Subcutaneous abdominal adipose tissue (tissue), 5 donors: ENCODE results near the gene RNF220.

Experiments
- H3K27ac ChIP-seq: one replicate; pipeline ENCODE4 v1.7.0; 2013; ENCODE audit warnings: low read depth, mild to moderate bottlenecking, inconsistent platforms, low read length, moderate library complexity
- H3K27me3 ChIP-seq, 5 donors: one replicate each; pipeline ENCODE4 v1.7.0; 2013; ENCODE audit warnings: low read length in 5 of 5, inconsistent platforms in 1 of 5; ENCODE audit not compliant: control insufficient read depth in 5 of 5, insufficient read depth in 4 of 5
- H3K36me3 ChIP-seq, 5 donors: one replicate each; pipeline ENCODE4 v1.7.0; 2013; ENCODE audit warnings: low read length in 5 of 5; ENCODE audit not compliant: control insufficient read depth in 5 of 5, insufficient read depth in 5 of 5
- H3K4me1 ChIP-seq, 5 donors: one replicate each; pipeline ENCODE4 v1.7.0; 2013; ENCODE audit warnings: low read length in 5 of 5, mild to moderate bottlenecking in 3 of 5, moderate library complexity in 1 of 5; ENCODE audit not compliant: control insufficient read depth in 5 of 5, insufficient read depth in 5 of 5
- H3K4me3 ChIP-seq, 5 donors: one replicate each; pipeline ENCODE4 v1.7.0; 2013; ENCODE audit warnings: low read length in 5 of 5, low read depth in 1 of 5
- H3K9ac ChIP-seq, 5 donors: one replicate each; pipeline ENCODE4 v1.7.0; 2013; ENCODE audit warnings: low read length in 5 of 5, mild to moderate bottlenecking in 4 of 5, moderate library complexity in 3 of 5
- H3K9me3 ChIP-seq, 5 donors: one replicate each; pipeline ENCODE4 v1.7.0; 2013; ENCODE audit warnings: low read length in 5 of 5; ENCODE audit not compliant: control insufficient read depth in 5 of 5
- donor health status: healthy.
- donor health status: healthy.
- donor health status: healthy.
- donor health status: healthy.
- donor health status: healthy.

Gene RNF220

DNA sequence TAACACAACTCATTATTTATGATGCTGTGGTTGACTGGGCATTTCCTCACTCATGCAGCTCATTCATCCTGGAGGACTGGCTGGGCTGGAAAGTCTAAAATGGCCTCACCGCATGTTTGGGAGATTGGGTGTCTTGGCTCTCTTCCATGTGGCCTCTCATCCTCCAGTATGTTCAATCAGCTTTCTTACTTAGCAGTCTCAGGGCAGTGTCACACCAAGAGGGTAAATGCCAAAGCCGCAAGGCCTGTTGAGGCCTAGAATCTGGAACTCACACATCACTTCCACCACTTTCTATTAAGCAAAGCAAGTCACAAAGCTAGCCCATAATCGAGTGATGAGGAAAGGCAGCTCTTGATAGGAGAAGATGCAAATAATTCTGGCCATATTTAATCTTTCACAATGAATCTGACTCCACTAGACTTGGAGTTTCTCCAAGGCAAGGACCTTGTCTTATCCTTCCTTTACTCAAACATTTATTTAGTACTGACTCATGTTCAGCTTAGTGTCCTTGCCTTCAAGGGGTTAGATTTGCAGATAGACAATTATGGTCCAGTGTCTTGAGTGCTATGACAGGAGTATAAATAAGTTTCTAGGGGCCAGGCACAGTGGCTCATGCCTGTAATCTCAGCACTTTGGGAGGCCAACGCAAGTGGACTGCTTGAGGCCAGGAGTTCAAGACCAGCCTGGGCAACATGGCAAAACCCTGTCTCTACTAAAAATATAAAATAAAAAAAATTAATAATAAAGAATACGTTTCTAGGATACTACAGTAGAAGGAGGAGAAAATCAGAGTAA lies 224.1 kb downstream of the RNF220 start:
- Histone ChIP-seq H3K9ac (no peak overlapping the region), H3K27ac (no peak overlapping the region), H3K27me3 (no peaks in the 10 kb centered on the region), H3K36me3 (peaks cover 0 to 12% (median 8%) of the 10 kb centered on the region in 5 donors), H3K4me3 (no peak overlapping the region), H3K4me1 (peaks cover 1 to 26% (median 25%) of the 10 kb centered on the region in 5 donors), H3K9me3 (no peaks in the 10 kb centered on the region)

DNA sequence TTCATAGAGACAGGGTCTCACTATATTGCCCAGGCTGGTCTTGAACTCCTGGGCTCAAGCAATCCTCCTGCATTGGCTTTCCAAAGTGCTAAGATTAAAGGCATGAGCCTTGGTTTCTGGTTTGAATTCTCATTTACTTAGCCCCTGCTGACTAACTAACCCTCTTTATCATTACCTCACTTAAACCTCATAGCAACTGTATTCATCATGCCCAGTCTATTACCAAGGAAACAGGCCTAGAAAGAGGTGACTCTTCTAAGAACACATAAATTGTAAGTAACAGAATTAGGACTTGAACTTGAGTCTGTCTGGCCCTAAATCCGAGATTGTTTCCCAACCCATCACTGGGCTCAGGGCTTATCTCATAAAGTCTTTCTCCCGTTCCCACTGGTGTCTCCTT lies 225.1 kb downstream of the RNF220 start:
- no peak overlapping the region for H3K27ac ChIP-seq
- no peak overlapping the region for H3K4me3 ChIP-seq
- H3K27me3 ChIP-seq: no peaks in the 10 kb centered on the region
- H3K9me3 ChIP-seq: no peaks in the 10 kb centered on the region
- no peak overlapping the region for H3K9ac ChIP-seq
- H3K36me3 ChIP-seq: peaks cover 0 to 21% (median 18%) of the 10 kb centered on the region in 5 donors
- peaks cover 1 to 32% (median 26%) of the 10 kb centered on the region in 5 donors for H3K4me1 ChIP-seq

DNA sequence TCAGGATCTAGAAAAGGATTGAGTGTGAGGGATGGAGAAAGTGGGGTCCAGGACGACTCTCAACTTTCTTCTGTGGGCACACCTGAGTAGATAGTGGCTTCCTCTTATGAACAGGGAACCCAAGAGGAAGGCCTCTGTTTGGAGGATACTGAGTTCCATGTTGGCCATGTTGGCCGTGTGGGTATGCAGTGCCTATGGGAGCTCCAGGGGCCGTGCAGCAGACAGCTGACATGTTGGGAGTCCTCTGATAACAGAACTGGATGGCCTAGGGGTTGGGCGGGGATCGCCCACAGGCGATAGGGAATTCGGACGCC lies 226.2 kb downstream of the RNF220 start:
- H3K36me3 ChIP-seq: peaks cover 0 to 33% (median 30%) of the 10 kb centered on the region in 5 donors
- peaks cover 1 to 34% (median 29%) of the 10 kb centered on the region in 5 donors for H3K4me1 ChIP-seq
- no peaks in the 10 kb centered on the region for H3K9me3 ChIP-seq
- H3K4me3 ChIP-seq: peak overlapping the region; percentile 60 to 81 (median 77)
- no peaks in the 10 kb centered on the region for H3K27me3 ChIP-seq
- H3K27ac ChIP-seq: peak overlapping the region; percentile 85
- H3K9ac ChIP-seq: peak overlapping the region; percentile 81 to 92 (median 85)

DNA sequence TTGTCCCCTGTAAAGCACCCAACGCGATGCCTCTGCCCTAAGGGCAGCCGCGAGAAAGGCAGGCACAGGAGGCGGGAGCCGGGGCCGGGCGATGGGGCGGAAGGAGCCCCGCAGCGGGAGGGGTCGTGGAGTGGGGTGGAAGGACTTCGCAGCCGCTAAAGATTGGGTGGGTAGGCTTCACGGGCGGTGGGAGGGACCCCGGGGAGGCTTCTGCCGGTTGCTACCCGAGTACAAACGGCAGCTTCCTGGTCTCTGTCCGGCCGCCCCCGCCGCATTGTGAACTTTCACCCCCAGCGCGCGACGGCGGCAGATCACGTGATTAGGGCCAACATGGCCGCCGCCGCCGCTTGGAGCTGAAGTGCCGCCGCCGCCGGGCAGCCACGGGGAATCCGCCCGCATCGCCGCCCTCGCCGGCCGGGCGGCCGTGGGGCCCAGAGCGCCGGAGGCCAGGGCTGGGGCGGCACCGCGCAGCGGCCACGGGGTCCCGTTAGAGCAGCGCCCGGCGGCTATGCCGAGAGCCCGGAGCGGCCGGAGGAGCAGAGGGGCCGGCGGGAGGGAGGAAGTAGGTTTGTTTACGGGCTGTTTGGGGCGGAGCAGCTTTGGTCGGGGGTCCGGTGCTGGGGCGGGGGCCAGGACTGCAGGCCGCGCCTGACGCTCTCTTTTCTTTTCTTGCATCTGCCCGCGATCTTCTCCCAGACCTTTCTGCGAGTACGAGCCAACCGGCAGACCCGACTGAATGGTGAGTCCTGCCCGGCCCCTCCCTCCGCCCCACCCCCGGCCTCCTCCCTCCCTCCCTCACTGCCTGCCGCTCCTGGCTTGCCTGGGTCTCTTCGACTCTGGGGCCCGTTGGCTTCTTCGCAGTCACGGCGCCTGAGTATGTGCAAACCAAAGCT lies 226.8 kb downstream of the RNF220 start:
- Histone ChIP-seq H3K36me3 (peaks cover 0 to 39% (median 35%) of the 10 kb centered on the region in 5 donors), H3K9ac (peak overlapping the region; percentile 81 to 92 (median 85)), H3K4me3 (peak overlapping the region; percentile 60 to 81 (median 77)), H3K27ac (peak overlapping the region; percentile 85), H3K4me1 (peaks cover 1 to 38% (median 29%) of the 10 kb centered on the region in 5 donors), H3K27me3 (no peaks in the 10 kb centered on the region), H3K9me3 (no peaks in the 10 kb centered on the region)

DNA sequence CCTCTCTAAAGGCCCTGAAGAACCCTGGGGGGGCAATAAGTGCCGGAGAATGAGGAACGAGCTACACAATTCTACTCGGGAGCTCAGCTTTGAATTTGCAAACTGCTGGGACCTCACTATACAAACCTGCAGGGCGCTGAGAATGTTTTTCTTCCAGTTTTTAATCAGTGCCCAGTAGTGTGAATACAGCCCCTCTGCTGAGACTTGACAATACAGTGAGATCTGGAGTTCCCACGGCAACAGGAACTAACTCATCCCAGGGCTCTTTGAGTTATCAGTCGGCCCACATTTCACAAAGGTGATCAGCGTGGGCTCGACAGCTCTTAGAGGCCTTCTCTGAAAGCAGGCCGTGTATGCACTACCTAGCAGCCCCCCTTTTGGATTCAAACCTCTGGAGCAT lies 227.5 kb downstream of the RNF220 start:
- Histone ChIP-seq H3K9me3 (no peaks in the 10 kb centered on the region), H3K4me3 (peak overlapping the region; percentile 51 to 81 (median 77)), H3K4me1 (peaks cover 1 to 38% (median 29%) of the 10 kb centered on the region in 5 donors), H3K36me3 (peaks cover 0 to 46% (median 42%) of the 10 kb centered on the region in 5 donors), H3K27ac (peak overlapping the region; percentile 74), H3K9ac (peak overlapping the region; percentile 57 to 80 (median 71)), H3K27me3 (no peaks in the 10 kb centered on the region)

DNA sequence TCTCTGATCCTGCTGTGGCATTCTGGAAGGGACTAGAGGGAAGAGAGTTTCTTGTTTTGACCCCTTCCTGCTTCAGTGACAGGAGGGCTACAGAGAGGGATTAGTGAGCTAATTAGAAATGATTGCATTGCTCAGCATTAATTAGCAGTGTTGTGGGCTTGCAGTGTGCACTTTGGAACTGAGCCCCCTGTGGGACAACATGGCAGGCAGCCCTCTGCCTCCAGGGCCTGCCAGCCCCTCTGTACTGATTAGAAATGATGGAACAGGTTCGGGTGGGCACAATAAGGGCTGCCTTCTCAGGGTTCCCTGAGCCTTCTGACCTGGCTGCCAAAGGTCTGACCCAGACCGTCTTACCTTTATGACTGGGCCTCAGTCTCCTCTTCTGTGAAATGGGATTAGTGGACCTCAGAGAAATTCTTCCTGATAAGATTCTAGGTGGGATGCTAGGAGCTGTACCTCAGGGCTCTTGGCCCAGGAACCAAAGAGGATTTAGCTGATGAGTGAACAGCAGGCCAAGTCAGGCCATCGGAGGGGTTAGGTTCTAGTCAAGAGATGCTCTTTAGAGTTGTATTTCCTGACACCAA lies 229.6 kb downstream of the RNF220 start:
- H3K27ac ChIP-seq: no peak overlapping the region
- H3K27me3 ChIP-seq: no peaks in the 10 kb centered on the region
- H3K9ac ChIP-seq: peak overlapping the region in 2 of 5 donors; percentile 8 to 43
- no peak overlapping the region for H3K4me3 ChIP-seq
- H3K9me3 ChIP-seq: no peaks in the 10 kb centered on the region
- peaks cover 3 to 66% (median 62%) of the 10 kb centered on the region in 5 donors for H3K36me3 ChIP-seq
- peaks cover 1 to 38% (median 29%) of the 10 kb centered on the region in 5 donors for H3K4me1 ChIP-seq

DNA sequence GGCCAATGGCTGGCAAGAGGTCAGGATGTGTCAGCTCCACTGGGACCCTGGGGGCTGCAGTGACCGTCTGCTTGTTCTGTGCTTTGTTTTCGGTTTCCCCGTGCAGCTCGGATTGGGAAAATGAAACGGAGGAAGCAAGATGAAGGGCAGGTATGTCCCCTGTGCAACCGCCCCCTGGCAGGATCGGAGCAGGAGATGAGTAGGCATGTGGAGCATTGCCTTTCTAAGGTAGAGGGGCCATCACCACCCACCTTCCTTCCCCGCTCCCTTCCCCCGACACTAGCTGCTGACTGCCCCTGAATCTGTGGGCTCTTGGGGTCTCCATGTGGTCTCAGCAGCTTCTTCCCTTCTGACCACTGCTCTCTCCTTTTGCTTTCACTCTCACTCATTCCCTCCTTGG lies 230.4 kb downstream of the RNF220 start:
- Histone ChIP-seq H3K27ac (no peak overlapping the region), H3K4me1 (peaks cover 1 to 38% (median 29%) of the 10 kb centered on the region in 5 donors), H3K27me3 (no peaks in the 10 kb centered on the region), H3K36me3 (peaks cover 3 to 72% (median 67%) of the 10 kb centered on the region in 5 donors), H3K9ac (peak overlapping the region in 1 of 5 donors; percentile 12), H3K9me3 (no peaks in the 10 kb centered on the region), H3K4me3 (no peak overlapping the region)

DNA sequence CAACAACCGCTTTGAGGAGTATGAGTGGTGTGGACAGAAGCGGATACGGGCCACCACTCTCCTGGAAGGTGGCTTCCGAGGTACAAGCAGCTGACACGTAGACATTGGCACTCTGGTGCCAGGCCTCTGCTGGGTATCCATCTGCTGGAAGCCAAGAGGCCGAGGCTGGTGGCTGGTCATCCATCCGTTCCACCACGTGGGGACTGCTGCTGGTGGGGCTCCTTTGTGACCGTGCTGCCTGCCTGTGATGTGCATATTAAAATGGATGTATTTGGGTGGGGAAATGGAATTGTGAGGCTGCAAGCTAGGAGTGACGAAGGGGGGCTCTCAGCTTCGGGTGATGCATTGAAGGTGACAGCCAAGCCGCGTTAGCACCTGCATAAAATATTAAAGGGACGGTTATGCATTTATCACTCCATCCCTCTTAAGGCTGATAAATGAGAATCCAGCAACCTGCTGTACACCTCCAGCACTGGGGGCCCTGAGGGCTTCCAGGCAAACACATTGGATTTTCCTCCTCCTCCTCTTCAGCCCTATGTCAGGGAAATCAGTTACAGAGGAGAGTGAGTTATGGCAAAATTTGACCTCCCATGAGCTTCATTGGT lies 231.1 kb downstream of the RNF220 start:
- Histone ChIP-seq H3K9me3 (no peaks in the 10 kb centered on the region), H3K4me1 (peaks cover 1 to 34% (median 26%) of the 10 kb centered on the region in 5 donors), H3K36me3 (peaks cover 3 to 80% (median 75%) of the 10 kb centered on the region in 5 donors), H3K4me3 (no peak overlapping the region), H3K27me3 (no peaks in the 10 kb centered on the region), H3K9ac (no peak overlapping the region), H3K27ac (no peak overlapping the region)

DNA sequence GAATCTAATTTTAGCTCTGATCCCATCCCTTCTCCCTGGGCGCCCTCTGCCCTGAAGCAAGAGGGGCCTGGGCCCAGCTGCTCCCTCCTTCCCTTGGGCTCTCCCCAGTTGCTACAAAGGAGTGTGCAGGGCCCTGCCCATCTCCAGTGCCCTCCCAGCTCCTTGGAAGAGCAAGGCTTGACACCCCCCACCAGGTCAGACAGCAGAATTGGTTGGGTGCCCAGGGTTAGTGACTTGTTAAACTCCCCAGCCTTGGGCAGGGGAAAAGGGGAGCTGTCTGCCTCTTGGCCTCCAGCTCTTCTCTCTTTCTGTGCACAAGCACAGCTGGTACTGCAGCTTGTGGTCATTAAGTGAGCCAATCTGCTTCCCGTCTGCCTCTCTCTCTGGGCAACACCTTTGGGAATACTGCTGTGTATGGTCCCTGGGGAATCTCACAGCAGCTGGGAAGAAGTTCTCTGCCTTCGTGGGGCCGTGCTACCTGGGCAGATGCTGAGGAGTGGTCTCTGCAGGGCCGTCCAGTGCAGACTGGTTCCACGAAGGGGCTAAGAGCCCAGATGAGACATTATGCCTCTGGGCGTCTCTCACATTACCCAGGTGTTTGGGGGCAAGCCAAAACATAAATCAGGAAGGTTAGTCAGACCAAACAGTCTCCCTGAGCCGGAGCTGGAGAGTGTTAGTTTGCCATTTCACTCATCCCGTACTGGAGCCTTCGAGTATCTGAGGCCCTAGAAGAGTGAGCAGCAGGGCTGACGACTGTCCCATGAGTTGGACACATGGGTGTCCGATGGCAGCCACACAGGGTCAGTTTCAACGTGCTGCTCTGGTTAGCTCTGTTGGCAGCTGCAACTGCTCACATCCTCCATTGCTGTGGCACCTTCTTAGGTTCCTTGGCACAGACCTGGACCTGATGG lies 231.9 kb downstream of the RNF220 start:
- Histone ChIP-seq H3K4me3 (no peak overlapping the region), H3K9me3 (no peaks in the 10 kb centered on the region), H3K27ac (no peak overlapping the region), H3K4me1 (peaks cover 1 to 30% (median 22%) of the 10 kb centered on the region in 5 donors), H3K27me3 (no peaks in the 10 kb centered on the region), H3K36me3 (peaks cover 3 to 87% (median 82%) of the 10 kb centered on the region in 5 donors), H3K9ac (no peak overlapping the region)
